H9 (cell line): Measurements from ENCODE around the gene RNF167. TPM values are rescaled to one million over a fixed set of nuclear protein-coding genes. Genes with fewer than 3 reads are reported as not detected.
"Not testable (repeated sequence)": the region's sequence is repeated elsewhere in the genome, so short reads cannot be mapped to it uniquely, and the experiment has no call there.

Experiments used
- DNase-seq: peaks from one replicate; pipeline ENCODE4 v3.0.0-alpha.2; 2017
- H2AFZ ChIP-seq: one replicate; pipeline ENCODE4 v1.6.1; 2013; ENCODE audit warnings: mild to moderate bottlenecking, low read length, control low read depth, moderate library complexity
- H2AK5ac ChIP-seq: 2 replicates; pipeline ENCODE4 v1.6.1; 2013; ENCODE audit warnings: low read length, control low read depth, mixed read lengths; ENCODE audit not compliant: insufficient read length
- H2BK120ac ChIP-seq: one replicate; pipeline ENCODE4 v1.6.1; 2013; ENCODE audit warnings: low read depth, mild to moderate bottlenecking, low read length, control low read depth, inconsistent platforms; ENCODE audit not compliant: poor library complexity, severe bottlenecking
- H2BK12ac ChIP-seq: 2 replicates; pipeline ENCODE4 v1.6.1; 2013; ENCODE audit warnings: low read length, control low read depth, mixed read lengths, low read depth; ENCODE audit not compliant: insufficient read length
- H2BK15ac ChIP-seq: 2 replicates; pipeline ENCODE4 v1.6.1; 2013; ENCODE audit warnings: low read depth, low read length, control low read depth
- H2BK20ac ChIP-seq: one replicate; pipeline ENCODE4 v1.6.1; 2013; ENCODE audit warnings: low read depth, mild to moderate bottlenecking, low read length, control low read depth, inconsistent platforms; ENCODE audit not compliant: poor library complexity, severe bottlenecking
- H2BK5ac ChIP-seq: 2 replicates; pipeline ENCODE4 v1.6.1; 2013; ENCODE audit warnings: low read length, control low read depth, mixed read lengths; ENCODE audit not compliant: insufficient read length
- H3K14ac ChIP-seq: 2 replicates; pipeline ENCODE4 v1.6.1; 2013; ENCODE audit warnings: low read length, control low read depth; ENCODE audit not compliant: insufficient read depth
- H3K18ac ChIP-seq: 2 replicates; pipeline ENCODE4 v1.6.1; 2013; ENCODE audit warnings: low read depth, mild to moderate bottlenecking, mixed read lengths, low read length, control low read depth; ENCODE audit not compliant: insufficient read length
- H3K23ac ChIP-seq: 2 replicates; pipeline ENCODE4 v1.6.1; 2013; ENCODE audit warnings: low read length, control low read depth, mixed read lengths, low read depth; ENCODE audit not compliant: insufficient read length
- H3K23me2 ChIP-seq: 2 replicates; pipeline ENCODE4 v1.6.1; 2013; ENCODE audit warnings: low read depth, mild to moderate bottlenecking, mixed read lengths, low read length, control low read depth; ENCODE audit not compliant: insufficient read length, poor library complexity, severe bottlenecking
- H3K27ac ChIP-seq: 2 replicates; pipeline ENCODE4 v1.5.1; 2013; ENCODE audit warnings: low read length, control low read depth, mixed read lengths, low read depth; ENCODE audit not compliant: insufficient read length
- H3K27me3 ChIP-seq: 2 replicates; pipeline ENCODE4 v1.6.1; 2013; ENCODE audit warnings: low read length, control low read depth, inconsistent platforms; ENCODE audit not compliant: insufficient read depth
- H3K4ac ChIP-seq: 2 replicates; pipeline ENCODE4 v1.6.1; 2013; ENCODE audit warnings: low read depth, mild to moderate bottlenecking, control low read depth, inconsistent platforms, low read length, moderate library complexity
- H3K4me1 ChIP-seq: 2 replicates; pipeline ENCODE4 v1.6.1; 2013; ENCODE audit warnings: low read length, control low read depth, inconsistent platforms; ENCODE audit not compliant: insufficient read depth
- H3K4me2 ChIP-seq: 2 replicates; pipeline ENCODE4 v1.6.1; 2013; ENCODE audit warnings: low read length, control low read depth, mixed read lengths; ENCODE audit not compliant: insufficient read length, insufficient read depth
- H3K56ac ChIP-seq: 2 replicates; pipeline ENCODE4 v1.6.1; 2013; ENCODE audit warnings: low read depth, mild to moderate bottlenecking, mixed read lengths, low read length, control low read depth; ENCODE audit not compliant: insufficient read length
- H3K79me1 ChIP-seq: 2 replicates; pipeline ENCODE4 v1.6.1; 2013; ENCODE audit warnings: low read depth, mild to moderate bottlenecking, moderate library complexity, low read length, control low read depth, inconsistent platforms; ENCODE audit not compliant: insufficient read depth, poor library complexity, severe bottlenecking
- H3K79me2 ChIP-seq: 2 replicates; pipeline ENCODE4 v1.6.1; 2013; ENCODE audit warnings: low read length, control low read depth, inconsistent platforms; ENCODE audit not compliant: insufficient read depth
- H3K9ac ChIP-seq: 2 replicates; pipeline ENCODE4 v1.6.1; 2013; ENCODE audit warnings: low read length, control low read depth, mixed read lengths; ENCODE audit not compliant: insufficient read length; ENCODE audit errors: extremely low read depth
- H3K9me3 ChIP-seq: one replicate; pipeline ENCODE4 v1.6.1; 2013; ENCODE audit warnings: low read depth, low read length, inconsistent platforms; ENCODE audit not compliant: control insufficient read depth
- H3T11ph ChIP-seq: one replicate; pipeline ENCODE4 v1.6.1; 2013; ENCODE audit warnings: mild to moderate bottlenecking, low read length, control low read depth, inconsistent platforms
- H4K20me1 ChIP-seq: one replicate; pipeline ENCODE4 v1.6.1; 2013; ENCODE audit not compliant: control insufficient read depth, insufficient read length, insufficient read depth
- H4K5ac ChIP-seq: 2 replicates; pipeline ENCODE4 v1.6.1; 2013; ENCODE audit warnings: low read depth, mild to moderate bottlenecking, mixed read lengths, low read length, control low read depth; ENCODE audit not compliant: insufficient read length
- H4K8ac ChIP-seq: replicated peaks from 2 replicates; pipeline ENCODE4 v1.6.1; 2013; ENCODE audit warnings: low read length, control low read depth, mixed read lengths, low read depth; ENCODE audit not compliant: insufficient read length
- H4K91ac ChIP-seq: 2 replicates; pipeline ENCODE4 v1.6.1; 2013; ENCODE audit warnings: low read depth, mild to moderate bottlenecking, moderate library complexity, mixed read lengths, low read length, control low read depth; ENCODE audit not compliant: insufficient read length
- H3K27ac Mint-ChIP-seq, 3 experiments: 2 replicates in 2 of 3; 3 replicates in 1 of 3; pipeline ENCODE4 v1.8.0; 2020 to 2021; ENCODE audit warnings: mixed read lengths in 3 of 3, mild to moderate bottlenecking in 1 of 3, moderate library complexity in 1 of 3
- H3K27me3 Mint-ChIP-seq: 2 replicates; pipeline ENCODE4 v1.8.0; 2021; ENCODE audit warnings: low read depth, mild to moderate bottlenecking, moderate library complexity, mixed read lengths
- H3K36me3 Mint-ChIP-seq, 3 experiments: 2 replicates in 2 of 3; 3 replicates in 1 of 3; pipeline ENCODE4 v1.8.0; 2020 to 2021; ENCODE audit warnings: low read depth in 3 of 3, mixed read lengths in 3 of 3; ENCODE audit not compliant: insufficient read depth in 1 of 3
- H3K4me1 Mint-ChIP-seq, 2 experiments: 2 replicates each; pipeline ENCODE4 v1.8.0; 2020; ENCODE audit warnings: mixed read lengths in 2 of 2
- H3K4me3 Mint-ChIP-seq, 2 experiments: 2 replicates in 1 of 2; 3 replicates in 1 of 2; pipeline ENCODE4 v1.8.0; 2020 to 2021; ENCODE audit warnings: mild to moderate bottlenecking in 2 of 2, mixed read lengths in 2 of 2, moderate library complexity in 1 of 2
- H3K9me3 Mint-ChIP-seq, 2 experiments: 2 replicates in 1 of 2; 3 replicates in 1 of 2; pipeline ENCODE4 v1.8.0; 2020; ENCODE audit warnings: mild to moderate bottlenecking in 2 of 2, mixed read lengths in 2 of 2, moderate library complexity in 1 of 2
- CTCF ChIP-seq: fragments of 200-600 bp; sonication (generic); conservative IDR thresholded peaks from 3 replicates; pipeline ENCODE4 v1.8.0; 2021; ENCODE audit warnings: antibody characterized with exemption, mild to moderate bottlenecking
- WGBS: extraction: QIAGEN DNeasy Blood & Tissue Kit; methylation state at CpG from one replicate; pipeline ENCODE4 v1.1.7; 2013; ENCODE audit warnings: missing lambda C conversion rate, low lambda C conversion rate, mixed read lengths; ENCODE audit not compliant: insufficient read length; ENCODE audit errors: extremely low coverage; 5-methylcytosine and 5-hydroxymethylcytosine counted together
- total RNA-seq: library from RNA; stranded (reverse); gene quantifications from 2 replicates; pipeline ENCODE4 v1.2.1, GENCODE V29; 2021

The RNF167 gene
- total RNA-seq, 1 experiment from 2014 or later = 134 TPM

DNA sequence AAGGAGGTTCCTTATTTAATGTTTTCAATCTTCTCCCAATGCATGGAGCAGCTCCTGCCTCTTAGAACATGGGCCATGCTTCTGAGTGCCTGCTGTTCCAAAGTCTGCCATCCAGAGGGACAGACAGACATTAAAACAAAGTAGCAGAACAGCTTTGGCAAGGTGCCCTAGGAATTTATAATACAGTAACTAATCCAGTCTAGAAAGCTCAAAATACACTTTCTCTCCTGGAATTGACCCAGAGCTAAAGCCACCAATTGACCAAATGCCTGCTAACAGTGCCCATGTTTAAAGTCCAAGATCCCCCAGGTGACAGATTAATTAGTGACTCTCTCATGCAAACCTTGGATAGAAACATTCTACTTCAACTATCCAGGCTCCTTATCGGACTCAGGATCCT is 26.1 kb upstream of the RNF167 start:
- H3K27ac Mint-ChIP-seq = no peak overlapping the region
- Histone ChIP-seq H3K56ac (no peak overlapping the region), H4K8ac (no peak overlapping the region), H3K23ac (no peak overlapping the region), H3K9me3 (no peaks in the 10 kb centered on the region), H3K4me1 (no peaks in the 10 kb centered on the region), H3T11ph (no peak overlapping the region), H3K4me2 (no peak overlapping the region), H2BK12ac (no peak overlapping the region), H3K4ac (no peak overlapping the region), H2BK20ac (no peak overlapping the region), H2BK5ac (no peak overlapping the region), H3K27me3 (no peaks in the 10 kb centered on the region), H2BK120ac (no peak overlapping the region), H2AK5ac (no peak overlapping the region), H2AFZ (no peak overlapping the region), H3K9ac (no peak overlapping the region), H3K79me1 (no peaks in the 10 kb centered on the region), H3K14ac (no peak overlapping the region), H4K20me1 (no peaks in the 10 kb centered on the region), H3K79me2 (no peaks in the 10 kb centered on the region), H3K18ac (no peak overlapping the region), H3K23me2 (no peaks in the 10 kb centered on the region), H4K5ac (no peak overlapping the region), H3K27ac (no peak overlapping the region), H2BK15ac (no peak overlapping the region), H4K91ac (no peak overlapping the region)
- H3K9me3 Mint-ChIP-seq = no peaks in the 10 kb centered on the region
- WGBS = no CpG with 5 or more reads among the region's 1 CpG
- H3K36me3 Mint-ChIP-seq = no peaks in the 10 kb centered on the region
- no peak for DNase-seq
- no peak overlapping the region for H3K4me3 Mint-ChIP-seq
- TF ChIP-seq CTCF = no peak
- peaks cover 2% of the 10 kb centered on the region for H3K27me3 Mint-ChIP-seq
- H3K4me1 Mint-ChIP-seq = peaks cover 5 to 7% of the 10 kb centered on the region in 2 experiments; a peak in 2 of 4 replicates

- H3K56ac ChIP-seq, H2BK20ac ChIP-seq, H2BK15ac ChIP-seq, H2BK5ac ChIP-seq, H3K23ac ChIP-seq, H3K36me3 Mint-ChIP-seq, DNase-seq, H3K18ac ChIP-seq, H3K79me2 ChIP-seq, H3K27me3 Mint-ChIP-seq, H3K23me2 ChIP-seq, H3T11ph ChIP-seq, H3K4me1 ChIP-seq, H2BK12ac ChIP-seq, H3K9me3 ChIP-seq, H2AK5ac ChIP-seq, H3K27ac Mint-ChIP-seq, H3K79me1 ChIP-seq, H4K91ac ChIP-seq, H3K9me3 Mint-ChIP-seq, H3K27ac ChIP-seq, H4K20me1 ChIP-seq, H3K4me3 Mint-ChIP-seq, H3K27me3 ChIP-seq, H3K4ac ChIP-seq, H2AFZ ChIP-seq, H2BK120ac ChIP-seq, H4K5ac ChIP-seq, H3K14ac ChIP-seq, H3K4me2 ChIP-seq, H4K8ac ChIP-seq, H3K9ac ChIP-seq, H3K4me1 Mint-ChIP-seq: not testable (repeated sequence)
- no CpG with 5 or more reads among the region's 4 CpGs for WGBS
These were observed 25.5 kb upstream of the RNF167 start for GRCh38 chr17:4914551-4914950.
